Activated CD8-positive, alpha-beta memory T cell treated with anti-CD3 and anti-CD28 coated beads for 1 hour (primary cell): ENCODE data around the gene ARHGAP10.

ENCODE experiments used
- DNase-seq, 2 donors: peaks; one replicate each; pipeline ENCODE4 v3.0.0-alpha.2; 2020; ENCODE audit warnings: low read depth in 1 of 2; ENCODE audit errors: extremely low read depth in 1 of 2

ARHGAP10 gene

DNA sequence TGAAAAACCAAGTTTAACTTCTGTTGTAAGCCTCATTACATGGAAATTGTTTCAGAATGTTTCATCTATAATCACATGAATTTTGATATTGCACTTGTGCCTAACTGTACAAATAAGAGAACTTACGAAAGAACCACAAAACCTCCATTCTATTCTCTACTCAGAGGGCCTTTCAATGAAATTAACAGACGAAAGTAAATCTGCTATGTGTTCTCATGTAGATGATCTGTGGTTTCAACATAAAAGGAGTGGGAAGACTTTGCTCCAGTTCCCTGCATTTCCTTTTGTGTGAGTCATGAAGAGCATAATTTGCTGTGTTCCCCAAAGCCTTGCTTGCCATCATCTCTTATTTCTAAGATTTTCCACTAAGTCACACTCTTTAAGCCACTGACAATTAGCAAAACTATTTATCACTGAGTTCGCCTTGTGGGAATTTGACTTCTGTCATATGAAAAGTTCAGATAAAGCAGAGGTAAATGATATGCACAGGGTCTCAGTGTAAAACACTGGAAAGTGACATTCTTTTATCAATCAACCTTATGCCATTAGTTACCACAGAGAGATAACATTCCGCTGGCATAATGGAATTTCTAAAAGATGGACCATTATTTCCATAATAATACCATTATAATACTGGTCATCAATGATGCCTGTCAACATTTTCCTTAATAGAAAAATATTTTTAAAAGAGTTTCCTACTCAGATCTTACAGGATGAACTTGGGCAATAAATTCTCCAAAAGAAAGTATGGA lies 380.5 kb downstream of the ARHGAP10 start:
- no peak for DNase-seq

DNA sequence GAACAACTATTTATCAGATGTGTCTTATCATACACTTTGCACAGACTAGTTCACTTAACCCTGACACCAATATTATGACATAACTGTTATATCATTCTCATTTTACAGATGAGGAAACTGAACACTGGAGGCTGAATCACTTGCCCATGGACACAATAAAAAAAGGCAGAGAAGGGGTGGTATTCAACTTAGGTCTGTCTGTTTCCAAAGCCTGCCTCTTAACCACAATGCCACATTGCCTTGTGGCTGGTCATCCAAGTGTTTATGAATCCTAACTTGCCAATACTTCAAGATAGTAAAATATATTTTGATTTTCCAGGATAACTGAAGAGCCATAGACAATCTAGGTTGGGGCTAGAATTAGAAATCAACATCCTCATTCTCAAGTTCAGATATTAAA lies 382.5 kb downstream of the ARHGAP10 start:
- no peak for DNase-seq

DNA sequence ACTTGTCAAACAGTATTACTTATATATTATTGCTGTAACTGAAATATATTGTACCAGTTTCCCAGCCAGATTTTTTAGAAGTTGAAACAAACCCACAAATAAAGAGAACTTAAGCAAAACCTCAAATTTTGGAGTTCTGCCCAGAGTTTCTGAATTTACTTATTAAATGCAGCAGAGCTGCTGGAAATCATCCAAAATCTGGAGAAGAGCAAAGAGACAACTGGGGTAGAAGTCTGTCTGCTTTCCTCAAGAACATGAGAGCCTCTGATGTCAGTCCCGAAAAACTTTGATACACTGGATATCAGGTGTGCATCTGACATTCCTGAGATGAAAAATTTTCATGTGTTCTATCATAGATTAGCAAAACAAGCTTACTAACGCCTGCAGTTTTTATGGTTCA lies 384.4 kb downstream of the ARHGAP10 start:
- DNase-seq, result no peak

DNA sequence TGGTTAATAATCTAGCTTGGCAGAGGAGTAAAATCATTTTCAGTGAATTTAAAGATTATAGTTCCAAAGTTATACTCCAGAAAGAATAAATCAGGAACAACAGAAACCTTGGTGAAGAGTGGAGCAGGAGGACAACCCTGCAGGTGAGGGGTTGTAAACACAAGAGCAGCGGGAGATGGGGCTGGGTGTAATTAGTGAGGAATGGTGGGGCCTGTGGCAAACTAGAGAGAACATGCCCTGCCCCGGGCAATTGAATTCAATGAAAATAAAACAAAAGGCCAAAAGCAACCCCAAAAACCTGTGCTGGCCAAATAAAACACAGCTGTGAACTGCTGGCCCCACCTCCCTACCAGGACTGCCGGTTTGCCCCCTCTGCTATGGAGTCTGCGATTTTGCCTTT lies 385.1 kb downstream of the ARHGAP10 start:
- DNase-seq, result no peak

DNA sequence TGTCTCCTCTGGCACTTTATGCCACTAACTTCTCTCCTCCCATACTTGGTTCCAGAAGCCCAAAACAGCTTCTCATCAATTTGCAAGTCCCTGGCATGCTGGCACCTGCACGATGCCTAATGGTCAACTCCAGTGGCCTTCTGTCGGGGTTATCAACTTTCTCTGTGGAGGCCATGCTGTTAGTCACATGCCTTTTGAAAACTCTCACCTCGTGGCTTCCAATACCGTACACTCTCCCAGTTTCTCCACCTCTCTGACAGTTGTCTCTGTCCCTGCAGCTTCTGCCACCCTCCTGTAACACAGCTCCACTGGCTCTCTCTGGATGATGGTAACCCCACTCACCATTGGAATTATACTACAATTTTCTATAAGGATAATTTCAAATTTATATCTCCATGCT lies 386.3 kb downstream of the ARHGAP10 start:
- DNase-seq, result no peak

DNA sequence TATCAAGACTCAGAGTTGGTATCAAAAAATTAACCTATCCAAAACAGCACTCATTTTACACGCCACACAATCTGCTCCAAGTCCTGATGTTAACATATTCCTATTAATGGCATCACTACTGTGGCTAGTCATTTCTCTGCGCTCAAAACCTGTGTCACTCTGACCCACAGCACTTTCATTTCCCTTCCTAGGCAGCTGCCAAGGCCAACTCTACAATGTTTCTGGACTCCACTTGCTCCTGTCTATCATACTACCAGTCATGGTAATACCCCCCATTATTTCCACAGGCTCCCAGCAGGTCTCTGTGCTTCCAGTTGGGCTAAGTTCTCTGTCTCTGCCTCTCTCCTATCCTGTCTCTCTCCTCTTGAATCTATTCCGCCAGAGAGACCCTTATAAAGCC lies 386.7 kb downstream of the ARHGAP10 start:
- no peak for DNase-seq

DNA sequence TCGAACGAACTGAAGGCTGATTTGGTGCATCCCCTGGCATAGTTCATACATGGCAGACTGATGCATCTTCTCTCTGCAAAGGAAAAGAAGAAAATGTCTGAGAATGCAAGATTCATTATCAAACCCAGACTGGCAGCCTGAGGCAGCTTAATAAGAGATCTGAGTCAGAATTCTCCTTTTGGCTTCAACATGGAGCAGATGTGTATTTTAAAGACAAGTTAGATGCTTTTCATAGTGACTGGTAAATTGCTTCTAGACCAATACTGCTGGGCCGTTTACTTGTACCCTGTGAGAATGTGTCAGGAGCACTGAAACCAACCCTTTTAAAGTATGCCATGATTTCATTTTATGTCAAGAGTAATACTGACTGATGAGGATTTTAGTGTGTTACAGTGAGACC lies 388.3 kb downstream of the ARHGAP10 start:
- no peak for DNase-seq
